Activated CD8-positive, alpha-beta T cell treated with anti-CD3 and anti-CD28 coated beads for 36 hours (primary cell): ENCODE data around the gene TNRC6C. TPM values are rescaled to one million over a fixed set of nuclear protein-coding genes. Genes with fewer than 3 reads are reported as not detected.

Experiments used
- ATAC-seq: fragments of 200-7000 bp; cut with Tn5 transposase; one replicate; pipeline ENCODE4 v1.10.0; 2021; ENCODE audit warnings: mild to moderate bottlenecking, moderate library complexity
- CTCF ChIA-PET: fragments of 350-600 bp; sonication (Branson Sonifier 250); formaldehyde crosslinking; loops from one replicate; lab custom pipeline; 2021; ENCODE audit warnings: antibody characterized with exemption; lab: Charles Lee
- POLR2A ChIA-PET: fragments of 350-600 bp; sonication (Branson Sonifier 250); formaldehyde crosslinking; loops from one replicate; lab custom pipeline; 2021; ENCODE audit warnings: antibody characterized with exemption; lab: Charles Lee
- DNase-seq: peaks from one replicate; pipeline ENCODE4 v3.0.0-alpha.2; 2020
- H3K27ac Mint-ChIP-seq: one replicate; pipeline ENCODE4 v1.8.0; 2021; ENCODE audit warnings: mild to moderate bottlenecking, mixed read lengths
- H3K27me3 Mint-ChIP-seq: one replicate; pipeline ENCODE4 v1.8.0; 2021; ENCODE audit warnings: mixed read lengths
- H3K36me3 Mint-ChIP-seq: one replicate; pipeline ENCODE4 v1.8.0; 2021; ENCODE audit warnings: low read depth, mixed read lengths
- H3K4me1 Mint-ChIP-seq: one replicate; pipeline ENCODE4 v1.8.0; 2021; ENCODE audit warnings: low read depth, mixed read lengths
- H3K4me3 Mint-ChIP-seq: one replicate; pipeline ENCODE4 v1.8.0; 2021; ENCODE audit warnings: mild to moderate bottlenecking, moderate library complexity, mixed read lengths
- H3K9me3 Mint-ChIP-seq: one replicate; pipeline ENCODE4 v1.8.0; 2021; ENCODE audit warnings: mixed read lengths
- CTCF ChIP-seq: fragments of 200-600 bp; IDR thresholded peaks from one replicate; pipeline ENCODE4 v1.8.0; 2022; ENCODE audit warnings: antibody characterized with exemption, mild to moderate bottlenecking
- intact Hi-C: fragments of 100-400 bp; cut with micrococcal nuclease; formaldehyde crosslinking; loops from one replicate; pipeline ENCODE4 v1.10.0; 2022
- total RNA-seq, 2 experiments: library from RNA; stranded (reverse); gene quantifications; one replicate each; pipeline ENCODE4 v1.2.3, GENCODE V29; 2021

Gene TNRC6C
- total RNA-seq, 2 experiments from 2014 or later, result 26.4 to 26.6 TPM

GRCh38 chr17:78057113-78057740, 98.7 kb downstream of the TNRC6C start:
- peaks cover 26% of the 10 kb centered on the region for H3K4me1 Mint-ChIP-seq
- H3K36me3 Mint-ChIP-seq, result peaks cover 2% of the 10 kb centered on the region
- intact Hi-C loops, result no loop called here
- CTCF ChIA-PET, result interaction anchor here (1.4 kb wide), 1 partner anchor 28 kb away, joined by 4 read pairs; no protein-coding TSS in a partner anchor
- DNase-seq (no peak), ATAC-seq (no peak)
- H3K27me3 Mint-ChIP-seq, result no peaks in the 10 kb centered on the region
- H3K27ac Mint-ChIP-seq, result no peak overlapping the region
- no peak overlapping the region for H3K4me3 Mint-ChIP-seq
- no peak for TF ChIP-seq CTCF
- POLR2A ChIA-PET, result no interaction called here
- H3K9me3 Mint-ChIP-seq, result no peaks in the 10 kb centered on the region

- TF ChIP-seq CTCF, result no peak
- peaks cover 2% of the 10 kb centered on the region for H3K36me3 Mint-ChIP-seq
- H3K27me3 Mint-ChIP-seq, result no peaks in the 10 kb centered on the region
- ATAC-seq (no peak), DNase-seq (no peak)
- H3K9me3 Mint-ChIP-seq, result no peaks in the 10 kb centered on the region
- ChIA-PET POLR2A (no interaction called here), CTCF (interaction anchor here (2.0 kb wide), 1 partner anchor 38 kb away, joined by 11 read pairs; no protein-coding TSS in a partner anchor)
- intact Hi-C loops, result no loop called here
- H3K27ac Mint-ChIP-seq, result no peak overlapping the region
- H3K4me1 Mint-ChIP-seq, result peaks cover 30% of the 10 kb centered on the region
- H3K4me3 Mint-ChIP-seq, result no peak overlapping the region
These were observed 99.5 kb downstream of the TNRC6C start for GRCh38 chr17:78058001-78058400.

GRCh38 chr17:78058581-78058980, 100.1 kb downstream of the TNRC6C start:
- peaks cover 2% of the 10 kb centered on the region for H3K36me3 Mint-ChIP-seq
- TF ChIP-seq CTCF, result no peak
- H3K4me3 Mint-ChIP-seq, result no peak overlapping the region
- no peak overlapping the region for H3K27ac Mint-ChIP-seq
- POLR2A ChIA-PET, result no interaction called here
- H3K9me3 Mint-ChIP-seq, result no peaks in the 10 kb centered on the region
- CTCF ChIA-PET, result interaction anchor here (0.7 to 2.0 kb wide), 2 partner anchors 39 to 44 kb away, joined by 3 to 11 read pairs; no protein-coding TSS in a partner anchor
- intact Hi-C loops, result no loop called here
- no peak for DNase-seq
- peaks cover 35% of the 10 kb centered on the region for H3K4me1 Mint-ChIP-seq
- ATAC-seq, result no peak
- H3K27me3 Mint-ChIP-seq, result no peaks in the 10 kb centered on the region

- intact Hi-C loops, result no loop called here
- no peak for DNase-seq
- no peak for ATAC-seq
- peaks cover 4% of the 10 kb centered on the region for H3K36me3 Mint-ChIP-seq
- no peak overlapping the region for H3K4me3 Mint-ChIP-seq
- POLR2A ChIA-PET, result no interaction called here
- no peaks in the 10 kb centered on the region for H3K9me3 Mint-ChIP-seq
- H3K27me3 Mint-ChIP-seq, result no peaks in the 10 kb centered on the region
- CTCF ChIA-PET, result interaction anchor here (1.0 to 1.9 kb wide), 3 partner anchors 22 to 48 kb away, joined by 4 to 6 read pairs (median 6); no protein-coding TSS in a partner anchor
- peaks cover 33% of the 10 kb centered on the region for H3K4me1 Mint-ChIP-seq
- no peak for TF ChIP-seq CTCF
- H3K27ac Mint-ChIP-seq, result no peak overlapping the region
These were observed 104.1 kb downstream of the TNRC6C start for GRCh38 chr17:78062596-78062995.

- peaks cover 7% of the 10 kb centered on the region for H3K36me3 Mint-ChIP-seq
- H3K4me1 Mint-ChIP-seq, result peaks cover 29% of the 10 kb centered on the region
- no peaks in the 10 kb centered on the region for H3K27me3 Mint-ChIP-seq
- ATAC-seq (peak; percentile 53), DNase-seq (no peak)
- POLR2A ChIA-PET, result interaction anchor here (0.5 to 1.2 kb wide), 2 partner anchors 11 to 28 kb away, joined by 3 read pairs; no protein-coding TSS in a partner anchor
- H3K4me3 Mint-ChIP-seq, result no peak overlapping the region
- CTCF ChIA-PET, result interaction anchor here (0.8 to 1.9 kb wide), 3 partner anchors 8 to 298 kb away, joined by 3 to 6 read pairs (median 3); no protein-coding TSS in a partner anchor
- intact Hi-C loops, result no loop called here
- no peaks in the 10 kb centered on the region for H3K9me3 Mint-ChIP-seq
- H3K27ac Mint-ChIP-seq, result peak overlapping the region; percentile 10
- TF ChIP-seq CTCF, result no peak
These were observed 105.0 kb downstream of the TNRC6C start for GRCh38 chr17:78063489-78063888.
